Activated CD4-positive, alpha-beta T cell treated with anti-CD3 and anti-CD28 coated beads, Interleukin-2, amount 50 U/mL, for 4 hours (primary cell): ENCODE data around the gene ASIP.
"Not testable (repeated sequence)": the region's sequence is repeated elsewhere in the genome, so short reads cannot be mapped to it uniquely, and the experiment has no call there.

ENCODE experiments used
- DNase-seq, 2 experiments: peaks; one replicate each; pipeline ENCODE4 v3.0.0-alpha.2; 2020

ASIP gene

DNA sequence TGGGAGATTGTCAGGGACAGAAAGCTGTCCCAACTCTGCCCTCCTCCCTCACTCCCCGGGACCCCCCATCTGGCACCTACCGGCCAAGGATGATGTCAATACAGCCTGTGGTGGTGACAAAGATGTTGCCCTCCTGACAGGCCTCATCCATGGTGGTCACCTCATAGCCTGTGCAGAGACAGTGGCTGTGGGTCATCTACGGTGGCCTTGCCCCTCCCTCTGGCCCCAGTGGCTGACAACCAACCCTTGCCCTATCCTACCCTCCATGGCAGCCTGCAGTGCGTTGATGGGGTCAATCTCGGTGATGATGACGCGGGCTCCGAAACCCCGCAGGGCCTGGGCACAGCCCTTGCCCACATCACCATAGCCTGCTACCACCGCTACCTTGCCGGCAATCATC, 49.2 kb downstream of the ASIP start:
- DNase-seq, result no peak

DNA sequence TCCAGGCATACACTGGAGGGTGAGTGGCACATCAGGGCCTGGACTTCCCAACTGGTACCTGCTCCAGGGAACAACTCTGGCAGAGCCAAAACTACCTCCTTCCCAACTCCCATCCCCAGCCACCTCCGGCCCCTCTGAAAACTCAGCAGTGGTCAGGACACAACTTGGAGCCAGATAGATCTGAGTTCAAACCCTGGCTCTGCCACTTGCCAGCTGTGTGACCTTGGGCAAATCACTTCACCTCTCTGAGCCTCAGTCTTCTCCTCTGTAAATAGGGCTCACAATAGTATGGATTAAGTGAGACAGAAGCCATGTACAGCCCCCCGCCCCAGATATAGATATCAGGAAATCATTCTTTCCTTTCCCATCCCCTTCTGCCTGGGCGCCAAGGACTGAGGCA, 51.3 kb downstream of the ASIP start:
- no peak for DNase-seq

DNA sequence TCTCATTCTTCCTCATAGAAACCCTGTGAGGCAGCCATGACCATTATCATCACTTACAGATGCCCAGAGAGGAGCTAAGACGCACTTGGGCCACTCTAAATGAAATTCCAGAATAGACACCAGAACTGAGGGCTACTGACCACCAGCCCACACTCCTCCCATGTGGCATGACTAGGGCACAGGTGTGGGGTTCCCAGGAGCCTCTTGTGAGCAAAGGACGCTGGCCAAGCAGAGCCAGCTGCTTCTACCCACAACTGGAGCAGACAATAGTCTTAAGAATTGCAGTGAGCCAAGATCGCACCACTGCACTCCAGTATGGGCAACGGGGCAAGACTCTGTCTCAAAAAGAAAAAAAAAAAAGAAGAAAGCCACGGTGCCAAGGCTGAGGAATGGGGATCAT, 51.9 kb downstream of the ASIP start:
- DNase-seq, result no peak

DNA sequence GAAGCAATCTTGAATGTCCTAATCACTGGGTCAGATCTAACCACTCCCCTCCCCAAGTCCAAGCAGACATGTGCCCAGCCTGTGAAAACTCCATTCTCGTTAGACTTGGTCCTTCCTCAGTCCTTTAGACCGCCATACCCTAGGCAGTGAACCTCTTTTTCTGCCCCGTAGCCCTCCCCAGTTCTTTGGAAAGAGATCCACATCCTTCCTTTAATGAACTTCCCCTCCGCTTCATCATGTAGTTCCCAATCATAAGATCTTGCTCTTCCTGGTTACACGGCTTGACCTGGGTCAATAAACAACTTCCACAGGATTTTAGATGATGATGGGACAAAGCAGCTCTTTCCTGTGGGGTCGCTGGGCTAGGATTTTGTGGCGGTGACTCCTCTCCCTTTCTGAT, 52.4 kb downstream of the ASIP start:
- DNase-seq, result no peak

DNA sequence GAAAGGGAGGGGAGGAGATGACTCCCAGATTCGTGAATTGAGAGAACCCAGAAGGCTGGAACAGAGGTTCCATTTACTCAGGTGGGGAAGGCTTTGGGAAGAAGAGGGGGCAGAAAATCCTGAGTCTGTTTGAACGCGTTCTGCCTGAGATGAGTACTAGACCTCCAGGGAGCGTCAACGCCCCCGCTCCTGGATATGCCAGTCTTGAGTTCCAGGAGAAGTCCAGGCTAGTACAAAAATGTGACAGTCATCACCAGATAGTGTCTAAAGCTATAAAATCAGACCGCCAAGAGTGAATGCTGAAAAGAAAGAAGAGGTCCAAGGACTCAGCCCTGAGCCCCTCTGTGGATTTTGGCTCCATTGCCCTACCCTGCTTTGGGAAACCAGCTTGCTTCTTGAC, 53.3 kb downstream of the ASIP start:
- no peak for DNase-seq

DNA sequence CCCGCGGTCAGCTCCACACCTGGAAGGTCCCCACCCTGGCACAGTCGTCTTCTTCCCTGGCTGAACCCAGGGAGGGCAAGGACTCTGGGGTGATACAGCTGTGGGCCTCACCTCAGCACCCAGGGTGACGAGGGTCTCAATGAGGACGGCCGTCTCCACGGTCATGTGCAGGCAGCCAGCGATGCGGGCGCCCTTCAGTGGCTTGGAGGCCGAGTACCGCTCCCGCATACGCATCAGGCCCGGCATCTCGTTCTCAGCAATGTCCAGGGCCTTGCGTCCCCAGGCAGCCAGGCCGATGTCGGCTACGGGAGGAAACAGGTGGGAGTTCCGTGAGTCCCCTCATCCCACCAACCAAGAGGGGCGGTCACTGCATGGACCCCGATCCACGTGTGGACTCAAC, 54.1 kb downstream of the ASIP start:
- no peak for DNase-seq

DNA sequence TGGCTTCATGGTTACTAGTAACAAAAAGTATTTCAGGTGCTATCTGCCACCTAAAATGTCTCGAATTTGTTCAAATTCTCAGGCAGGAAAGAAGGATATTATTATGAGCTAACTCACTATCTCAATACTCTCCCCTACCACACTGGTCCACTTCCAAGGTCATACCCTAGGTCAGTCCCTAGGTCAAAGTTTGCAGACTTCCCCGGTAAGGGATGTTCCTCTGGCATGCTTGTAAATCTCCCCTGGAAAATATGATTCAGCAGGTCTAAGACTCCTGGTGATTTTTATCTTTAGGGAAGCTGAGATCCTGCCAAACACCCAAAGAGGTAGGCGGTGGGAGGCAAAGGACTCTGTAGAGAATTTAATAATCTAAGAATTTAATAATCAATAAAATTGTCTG, 55.2 kb downstream of the ASIP start:
- DNase-seq, result no peak

DNA sequence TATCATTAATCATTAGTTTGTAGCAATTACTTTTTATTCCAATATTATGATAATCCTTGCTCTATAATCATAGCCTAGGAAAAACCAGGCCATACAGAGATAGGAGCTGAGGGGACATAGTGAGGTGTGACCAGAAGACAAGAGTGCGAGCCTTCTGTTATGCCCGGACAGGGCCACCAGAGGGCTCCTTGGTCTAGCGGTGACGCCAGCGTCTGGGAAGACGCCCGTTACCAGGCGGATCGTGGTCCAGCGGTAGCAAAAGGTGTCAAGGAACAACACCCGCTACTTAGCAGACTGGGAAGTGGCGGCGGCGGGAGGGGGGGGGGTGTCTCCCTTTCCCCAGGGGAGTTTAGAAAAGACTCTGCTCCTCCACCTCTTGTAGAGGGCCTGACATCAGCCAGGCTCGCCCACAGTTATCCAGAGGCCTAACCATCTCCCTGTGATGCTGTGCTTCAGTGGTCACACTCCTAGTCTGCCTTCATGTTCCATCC, 57.1 kb downstream of the ASIP start:
- DNase-seq, result not testable (repeated sequence)

DNA sequence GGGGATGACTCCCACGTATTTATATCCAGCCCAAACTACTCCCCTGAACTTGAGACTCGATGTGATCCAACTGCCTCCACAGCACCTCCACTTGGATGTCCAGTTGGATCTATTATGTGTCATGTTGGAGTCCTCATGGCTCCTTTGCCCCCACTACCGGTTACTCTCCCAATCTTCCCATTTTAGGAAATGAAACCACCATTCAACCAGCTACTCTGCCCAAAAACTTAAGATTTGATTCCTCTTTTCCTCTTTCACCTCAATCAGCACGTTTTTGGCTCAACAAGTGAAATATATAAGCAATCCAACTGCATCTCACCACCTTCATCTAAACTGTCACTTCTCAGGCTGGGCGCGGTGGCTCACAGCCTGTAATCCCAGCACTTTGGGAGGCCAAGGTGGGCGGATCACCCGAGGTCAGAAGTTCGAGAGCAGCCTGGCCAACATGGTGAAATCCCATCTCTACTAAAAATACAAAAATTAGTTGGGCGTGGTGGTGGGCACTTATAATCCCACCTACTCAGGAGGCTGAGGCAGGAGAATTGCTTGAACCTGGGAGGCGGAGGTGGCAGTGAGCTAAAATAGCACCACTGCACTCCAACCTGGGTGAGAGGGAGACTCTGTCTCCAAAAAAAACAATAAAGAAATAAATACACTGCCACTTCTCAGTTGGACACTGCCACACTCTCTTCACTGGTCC, 58.5 kb downstream of the ASIP start:
- DNase-seq, result no peak

DNA sequence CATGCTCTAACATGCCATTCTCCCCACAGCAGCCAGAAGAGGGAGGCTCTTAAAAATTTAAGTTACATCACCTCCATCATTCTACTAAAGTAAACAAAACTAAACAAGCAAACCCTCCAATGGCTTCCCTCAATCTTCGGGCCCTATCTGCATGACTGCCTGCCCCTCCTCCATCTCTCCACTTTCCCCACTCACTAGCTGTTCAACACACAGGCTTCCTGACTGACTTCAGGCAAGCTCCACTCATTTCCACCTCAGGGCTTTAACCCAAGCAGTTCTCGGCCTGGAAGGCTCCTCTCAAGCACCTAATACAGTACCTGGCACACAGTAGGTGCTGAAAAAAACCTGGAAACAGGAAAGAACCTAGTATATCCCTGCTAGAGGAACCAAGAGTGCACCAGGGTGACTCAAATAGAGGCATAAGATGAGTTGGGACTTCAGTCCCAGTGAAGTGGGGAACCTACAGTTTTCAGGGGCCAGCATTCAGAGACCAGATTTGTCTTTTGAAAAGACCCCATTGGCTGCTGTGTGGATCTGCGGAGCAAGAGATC, 59.1 kb downstream of the ASIP start:
- DNase-seq, result no peak

DNA sequence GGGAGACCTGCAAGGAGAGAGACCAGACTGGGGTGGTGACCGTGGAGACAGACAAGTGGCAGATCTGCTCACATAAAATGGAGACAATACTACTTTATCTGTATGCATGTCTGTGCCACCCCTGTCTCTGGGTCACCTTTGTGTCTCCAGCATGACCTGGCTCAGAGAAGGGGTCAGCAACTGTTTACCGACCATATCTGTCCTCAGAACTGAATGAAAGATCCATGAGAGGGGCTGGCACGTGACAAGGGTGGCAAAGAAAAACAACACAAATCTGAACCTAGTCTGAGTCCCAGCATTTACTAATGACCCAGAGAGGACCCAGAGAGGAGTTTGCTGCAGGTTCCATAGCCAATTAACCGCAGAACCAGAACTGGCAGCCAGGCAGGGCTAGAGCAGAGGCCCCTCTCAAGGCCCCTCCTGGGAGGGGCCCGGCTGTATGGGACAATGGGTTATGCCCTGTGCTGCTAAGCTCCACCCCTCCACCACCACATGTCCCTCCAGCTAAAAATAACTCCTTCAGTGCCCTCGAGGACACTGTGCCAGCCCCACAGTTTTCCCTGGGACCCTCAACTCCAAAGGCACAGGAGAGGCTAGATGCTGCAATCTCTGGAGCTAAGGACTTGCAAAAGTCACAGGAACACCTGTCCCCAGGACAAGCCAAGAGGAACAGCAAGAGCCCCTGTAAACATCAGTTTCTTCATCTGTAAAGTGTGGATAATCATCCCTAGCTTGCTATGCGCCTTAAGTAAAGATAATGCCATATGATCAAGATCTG, 59.8 kb downstream of the ASIP start:
- DNase-seq, result no peak

DNA sequence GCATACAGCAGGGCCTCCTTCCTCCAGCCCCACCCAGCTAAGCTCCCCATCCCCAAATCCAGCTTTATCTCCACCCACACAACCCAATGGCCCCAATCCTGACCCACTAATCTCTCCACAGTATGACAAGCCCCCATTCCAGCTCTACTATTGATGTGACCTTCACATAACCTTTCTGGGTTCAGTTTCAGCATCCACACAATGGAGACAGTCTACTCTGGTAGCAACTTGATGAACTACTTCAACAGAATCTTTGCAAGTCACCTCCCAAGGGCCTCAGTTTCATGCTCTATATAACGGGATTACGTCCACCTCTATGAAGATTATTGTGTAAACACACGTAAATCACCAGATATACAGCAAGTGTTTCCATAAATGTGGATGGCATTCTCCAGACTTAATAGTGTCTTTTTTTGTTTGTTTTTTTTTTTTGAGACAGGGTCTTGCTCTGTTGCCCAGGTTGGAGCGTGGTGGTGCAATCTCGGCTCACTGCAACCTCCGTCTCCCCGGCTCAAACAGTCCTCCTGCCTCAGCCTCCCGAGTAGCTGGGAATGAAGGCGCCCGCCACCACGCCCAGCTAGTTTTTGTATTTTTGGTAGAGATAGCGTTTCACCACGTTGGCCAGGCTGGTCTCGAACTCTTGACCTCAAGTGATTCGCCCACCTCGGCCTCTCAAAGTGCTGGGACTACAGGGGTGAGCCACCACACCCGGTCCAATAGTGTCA, 60.5 kb downstream of the ASIP start:
- DNase-seq, result no peak

DNA sequence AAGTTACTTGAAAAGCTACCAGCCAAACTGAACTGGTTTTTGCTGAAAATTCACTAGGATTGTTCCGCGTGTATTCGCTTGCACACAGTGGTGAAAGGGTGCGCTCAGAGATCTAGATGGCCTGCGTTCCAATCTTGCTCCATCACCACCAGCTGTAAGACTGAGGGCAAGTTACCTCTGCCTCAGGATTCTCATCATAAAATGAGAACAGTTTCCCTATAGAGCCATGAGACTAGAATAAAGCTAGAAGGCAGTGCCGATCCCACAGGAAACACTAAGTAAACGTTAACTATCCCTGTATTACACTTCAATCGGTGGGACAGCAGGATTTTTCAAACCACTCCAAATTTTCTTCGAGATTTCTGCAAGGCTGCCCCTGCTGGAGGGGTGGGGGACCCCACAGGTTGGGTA, 61.1 kb downstream of the ASIP start:
- DNase-seq, result no peak

DNA sequence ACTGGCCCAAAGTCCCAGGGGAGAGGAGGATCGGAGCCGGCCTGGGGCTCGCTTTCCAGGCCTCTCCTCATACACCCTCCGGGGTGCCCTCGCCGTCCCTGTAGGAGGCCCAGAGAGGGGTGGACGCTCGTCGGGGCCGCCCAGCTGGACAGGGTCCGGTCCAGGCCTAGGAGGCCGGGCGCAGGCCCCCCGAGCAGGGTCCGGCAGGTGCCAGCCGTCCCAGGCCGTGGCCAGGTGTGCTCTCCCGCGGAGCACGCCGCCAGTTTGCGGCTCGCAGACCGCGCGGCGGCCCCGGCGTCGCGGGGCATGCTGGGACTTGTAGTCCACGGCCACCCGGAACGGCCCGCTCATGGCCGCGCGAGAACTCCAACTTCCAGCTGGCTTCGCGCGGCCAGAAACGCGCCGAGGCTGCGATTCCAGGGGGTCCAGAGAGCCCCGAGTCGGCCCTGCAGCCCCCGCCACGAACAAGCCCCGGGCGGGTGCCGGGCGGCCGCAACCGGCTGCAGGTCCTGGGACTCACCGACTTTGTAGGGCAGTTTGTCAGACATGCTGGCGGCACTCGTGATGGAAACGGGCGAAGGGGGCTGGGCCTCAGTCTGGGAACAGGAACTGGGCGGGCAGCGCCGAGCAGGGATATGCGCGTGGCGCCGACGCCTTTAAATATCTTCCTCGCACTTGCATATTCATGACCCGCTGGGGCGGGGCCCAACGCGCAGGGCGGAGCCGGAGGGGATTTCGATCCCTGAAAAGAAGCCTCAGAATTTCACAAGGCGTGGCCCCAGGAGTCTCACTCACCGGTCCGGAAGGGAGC, 61.7 kb downstream of the ASIP start, which contains the start of gene AHCY:
TSS of gene AHCY (minus strand) at position 633 of the 811 bp plus-strand sequence. CDS start at position 548, 85 bp downstream.
- DNase-seq, result peak; percentile 90

DNA sequence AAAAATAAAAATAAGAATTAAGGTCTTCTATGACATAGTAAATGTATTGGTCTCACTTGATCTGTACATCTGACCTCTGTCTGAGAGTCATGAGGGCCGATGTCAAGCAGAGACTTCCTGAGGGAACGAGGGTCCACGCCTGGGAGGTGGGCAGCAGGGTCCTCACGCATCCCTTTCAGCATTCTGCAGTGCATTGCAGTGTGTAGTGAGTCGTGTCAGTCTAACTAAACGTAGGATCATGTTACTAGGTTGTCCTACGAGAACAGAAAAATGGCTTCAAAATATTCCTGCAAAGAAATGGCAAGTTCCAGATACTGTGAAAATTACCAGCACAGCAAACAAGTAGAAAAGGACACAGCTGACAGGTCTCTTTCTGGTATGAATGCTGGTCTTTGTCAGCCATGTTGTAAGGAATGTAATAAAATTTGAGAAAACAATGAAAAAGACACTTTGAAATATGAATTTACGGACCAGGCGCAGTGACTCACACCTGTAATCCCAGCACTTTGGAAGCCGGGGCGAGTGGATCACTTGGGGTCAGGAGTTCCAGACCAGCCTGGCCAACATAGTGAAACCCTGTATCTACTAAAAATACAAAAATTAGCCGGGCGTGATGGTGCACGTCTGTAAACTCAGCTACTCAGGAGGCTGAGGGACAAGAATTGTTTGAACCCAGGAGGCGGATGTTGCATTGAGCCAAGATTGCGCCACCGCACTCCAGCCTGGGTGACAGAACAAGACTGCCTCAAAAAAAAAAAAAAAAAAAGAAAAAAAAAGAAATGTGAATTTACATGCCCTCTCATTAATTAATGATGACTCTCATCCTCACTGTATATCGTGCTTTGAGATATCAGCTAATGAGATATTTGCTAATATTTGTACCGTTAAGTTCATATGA, 64.4 kb downstream of the ASIP start:
- no peak for DNase-seq

DNA sequence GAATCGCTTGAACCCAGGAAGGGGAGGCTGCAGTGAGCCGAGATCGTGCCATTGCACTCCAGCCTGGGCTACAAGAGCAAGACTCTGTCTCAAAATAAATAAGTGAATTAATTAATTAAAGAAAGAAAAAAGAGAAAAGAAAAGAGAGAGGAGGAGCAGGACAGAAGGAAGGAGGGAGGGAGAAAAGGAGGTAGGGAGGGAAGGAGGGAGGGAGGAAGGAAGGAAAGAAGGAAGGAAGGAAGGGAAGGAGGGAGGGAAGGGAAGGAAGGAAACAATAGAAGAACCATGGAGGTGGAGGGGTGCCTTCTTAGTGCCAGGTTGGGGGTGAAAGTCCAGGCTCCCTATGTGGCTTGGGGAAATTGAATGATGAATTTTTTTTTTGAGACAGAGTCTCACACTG, 68.5 kb downstream of the ASIP start:
- DNase-seq, result no peak

DNA sequence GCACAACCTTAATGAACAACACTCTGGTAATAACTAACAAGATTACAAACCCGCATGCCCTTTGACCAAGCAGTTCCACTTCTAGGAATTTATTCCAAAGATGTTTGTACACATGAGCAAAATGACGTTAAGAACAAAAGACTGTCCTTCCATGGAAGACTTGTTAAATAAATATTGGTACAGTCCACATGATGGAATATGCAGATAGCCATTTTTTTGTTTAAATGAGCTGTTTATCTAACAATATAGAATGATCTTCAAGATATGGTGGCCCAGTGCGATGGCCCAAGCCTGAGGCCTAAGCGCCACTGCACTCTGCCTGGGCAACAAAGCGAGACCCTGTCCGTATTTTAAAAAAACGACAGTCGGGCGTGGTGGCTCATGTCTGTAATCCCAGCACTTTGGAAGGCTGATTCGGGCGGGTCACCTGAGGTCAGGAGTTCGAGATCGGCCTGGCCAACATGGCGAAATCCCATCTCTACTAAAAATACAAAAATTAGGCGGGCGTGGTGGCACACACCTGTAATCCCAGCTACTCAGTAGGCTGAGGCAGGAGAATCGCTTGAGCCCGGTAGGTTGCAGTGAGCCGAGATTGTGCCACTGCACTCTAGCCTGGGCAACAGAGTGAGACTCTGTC, 69.4 kb downstream of the ASIP start:
- DNase-seq, result no peak

DNA sequence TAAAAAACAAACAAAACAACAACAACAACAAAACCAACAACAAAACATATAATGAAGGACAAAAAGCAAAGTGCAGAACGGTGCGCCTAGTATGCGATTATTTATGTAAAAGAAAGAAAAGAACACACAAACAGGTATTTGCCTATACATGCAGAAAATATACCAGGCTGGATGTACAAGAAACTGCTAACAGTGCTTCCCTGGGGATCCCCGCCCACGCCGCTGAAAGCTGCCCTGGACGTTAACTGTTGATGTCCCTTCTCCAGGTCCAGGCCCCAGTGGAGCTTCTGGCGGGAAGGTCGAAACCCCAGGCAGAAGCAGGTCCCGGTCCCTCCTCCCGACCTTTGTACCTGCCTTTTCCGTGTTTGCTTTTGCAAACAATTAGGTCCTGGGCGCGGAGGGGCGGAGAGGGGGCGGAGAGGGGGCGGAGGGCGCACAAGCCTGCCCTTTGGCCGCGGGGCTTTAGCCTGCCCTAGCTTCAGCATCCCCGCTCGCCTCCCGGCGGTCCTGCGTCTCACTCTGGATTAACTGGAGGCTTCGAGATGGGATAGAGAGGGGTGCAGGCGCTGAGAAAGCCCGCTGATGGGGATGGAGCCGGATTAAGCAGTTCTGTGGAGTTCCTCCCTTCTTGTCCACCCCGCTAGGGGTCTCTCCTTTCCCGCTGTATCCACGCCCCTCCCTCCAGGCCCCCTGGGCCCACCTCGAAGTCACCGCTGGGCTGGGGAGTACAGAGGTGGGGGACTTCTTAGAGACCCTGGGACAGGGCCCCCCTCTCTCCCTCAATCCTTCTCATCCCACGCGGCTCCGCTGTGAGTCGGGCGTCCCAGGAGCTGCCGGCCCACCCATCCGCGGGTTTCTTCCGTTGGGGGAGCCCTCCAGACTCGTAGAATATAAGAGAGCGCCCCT, 70.1 kb downstream of the ASIP start:
- no peak for DNase-seq

DNA sequence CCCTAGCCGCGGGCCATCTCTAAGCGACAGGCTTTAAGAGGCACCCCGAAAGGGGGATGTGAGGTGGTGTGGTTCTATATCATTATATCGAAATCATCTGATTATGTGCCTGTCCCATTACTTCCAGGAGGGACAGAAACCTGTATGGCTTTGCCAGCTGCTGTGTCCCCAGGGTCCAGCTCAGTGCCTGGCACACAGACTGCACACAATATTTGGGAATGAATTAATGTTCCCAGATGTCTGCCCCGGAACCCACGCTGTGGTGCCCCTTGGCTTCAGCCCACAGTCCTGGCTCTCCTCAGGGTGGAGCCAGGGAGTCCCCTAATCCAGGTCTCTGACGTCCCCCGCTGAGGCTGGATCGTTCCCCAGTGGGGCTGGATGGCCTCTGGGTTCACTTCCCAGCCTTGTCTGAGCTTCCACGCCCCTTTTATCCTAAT, 70.8 kb downstream of the ASIP start:
- DNase-seq, result no peak
